HTERT RPE-1 (cell line): Measurements from ENCODE around the gene ACOXL.
"Not testable (repeated sequence)": the region's sequence is repeated elsewhere in the genome, so short reads cannot be mapped to it uniquely, and the experiment has no call there.

ENCODE experiments used
- in situ Hi-C: fragments of 300-500 bp; cut with MboI; formaldehyde crosslinking; loops from 4 replicates; pipeline ENCODE4 v1.14.3; 2020; ENCODE audit warnings: low sequenced_read_pairs

Gene ACOXL

DNA sequence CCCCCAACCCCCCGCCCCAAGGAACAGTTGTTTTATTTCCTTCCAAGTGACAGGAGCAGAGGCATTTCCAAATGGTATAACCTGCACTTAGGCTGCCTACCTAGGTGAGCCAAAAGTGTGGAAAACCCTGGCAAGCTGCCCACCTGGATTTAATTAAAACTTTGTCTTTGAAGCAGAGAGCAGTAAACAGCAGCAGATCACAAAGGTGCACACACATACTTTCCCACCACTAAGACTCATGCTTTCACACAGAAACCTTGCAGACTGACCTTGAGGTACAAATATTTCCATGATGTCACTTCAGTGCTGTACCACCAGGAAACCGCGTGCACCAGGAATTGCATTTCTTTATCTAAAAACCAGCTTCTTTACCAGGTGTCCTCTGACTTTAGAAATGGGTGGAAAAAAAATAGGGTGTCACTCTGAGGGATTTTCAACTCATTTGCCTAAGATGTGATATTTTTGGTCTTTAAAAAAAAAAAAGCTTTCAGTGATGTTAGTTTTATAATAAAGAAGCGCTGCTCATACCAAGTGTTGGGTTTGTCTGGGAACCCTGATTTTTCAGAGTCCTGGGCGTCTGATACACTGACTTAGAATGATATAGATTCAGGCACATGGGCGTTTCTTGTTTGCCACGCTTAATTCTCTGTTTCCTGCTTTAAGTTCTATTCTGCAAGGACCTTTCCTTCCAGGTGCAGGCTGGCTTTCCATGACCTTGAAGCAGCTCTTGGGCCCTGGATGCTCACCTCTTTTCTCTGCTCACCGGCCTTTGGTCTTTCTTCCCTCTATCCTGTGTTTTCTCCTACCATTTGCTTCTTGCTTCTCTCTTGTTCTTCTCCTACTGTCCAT is 317.6 kb downstream of the ACOXL start:
- in situ Hi-C loops: no loop called here

DNA sequence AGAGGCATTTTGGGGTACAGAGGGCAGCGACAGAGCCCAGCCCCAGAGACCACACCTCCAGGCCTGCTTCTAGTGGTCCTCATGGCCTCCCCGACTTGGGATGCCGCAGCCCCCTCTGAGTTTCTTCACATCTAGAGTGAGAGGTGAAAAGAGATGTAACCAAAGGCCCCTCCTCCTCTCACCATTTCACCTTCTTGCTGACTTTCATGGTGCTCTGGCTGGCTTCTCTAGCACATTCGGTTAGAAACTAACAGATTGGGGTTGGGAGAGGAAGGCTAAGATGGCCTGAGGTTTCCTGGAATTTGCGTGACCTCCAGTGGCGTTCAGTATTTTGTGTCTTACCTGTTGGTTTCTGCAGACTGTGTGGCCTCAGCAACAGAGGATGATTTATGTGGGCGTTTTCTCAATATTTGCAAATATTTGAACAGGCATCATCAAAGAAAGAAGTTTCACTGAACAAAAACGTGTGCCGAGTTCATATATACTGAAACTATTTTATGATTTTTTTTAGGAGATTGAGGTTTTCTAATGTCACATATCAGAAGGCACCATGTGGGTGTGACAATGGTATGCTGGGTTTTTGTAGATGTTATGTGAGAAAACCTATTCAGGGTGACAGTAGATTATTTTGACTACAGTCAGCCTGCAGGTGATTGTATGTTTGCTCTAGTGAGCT is 318.5 kb downstream of the ACOXL start:
- in situ Hi-C loops: no loop called here

DNA sequence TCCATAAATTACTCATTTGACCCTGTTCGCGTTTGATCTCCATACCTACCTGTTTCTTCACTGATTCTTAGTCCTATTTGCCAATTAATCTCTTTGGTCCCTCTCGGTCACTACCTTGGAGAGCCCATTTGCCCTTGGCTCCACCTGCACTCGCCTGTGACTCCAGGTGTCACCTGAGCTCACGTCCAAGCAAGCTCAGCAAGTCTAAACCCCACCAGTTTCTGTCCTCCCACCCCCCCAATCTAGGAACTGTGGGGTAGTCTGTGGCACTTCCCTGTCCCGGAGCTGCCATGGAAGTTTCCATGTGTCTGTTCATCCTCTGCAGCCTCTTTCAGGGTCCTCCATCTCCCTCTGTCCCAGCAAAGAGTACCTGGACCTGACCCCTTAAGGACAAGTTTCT is 320.2 kb downstream of the ACOXL start:
- in situ Hi-C loops: no loop called here

DNA sequence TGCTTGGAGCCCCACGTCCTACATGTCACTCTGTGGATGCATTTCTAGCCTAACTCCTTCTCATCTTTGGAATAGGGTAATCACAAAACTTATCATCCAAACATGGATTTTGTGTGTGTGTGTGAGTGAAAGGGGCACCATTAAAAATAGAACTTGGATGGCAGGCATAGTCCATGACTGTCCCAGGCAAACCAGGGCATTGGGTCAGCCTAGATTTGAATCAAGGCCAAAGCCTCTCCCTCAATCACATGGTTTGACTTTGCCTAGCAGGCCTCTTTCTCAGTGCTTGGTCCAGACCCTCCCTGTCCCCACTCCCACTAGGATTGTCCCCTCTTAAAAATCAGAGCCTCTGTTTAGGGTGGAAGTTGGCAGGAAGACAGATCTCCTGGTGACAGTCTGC is 320.9 kb downstream of the ACOXL start:
- in situ Hi-C loops: no loop called here

DNA sequence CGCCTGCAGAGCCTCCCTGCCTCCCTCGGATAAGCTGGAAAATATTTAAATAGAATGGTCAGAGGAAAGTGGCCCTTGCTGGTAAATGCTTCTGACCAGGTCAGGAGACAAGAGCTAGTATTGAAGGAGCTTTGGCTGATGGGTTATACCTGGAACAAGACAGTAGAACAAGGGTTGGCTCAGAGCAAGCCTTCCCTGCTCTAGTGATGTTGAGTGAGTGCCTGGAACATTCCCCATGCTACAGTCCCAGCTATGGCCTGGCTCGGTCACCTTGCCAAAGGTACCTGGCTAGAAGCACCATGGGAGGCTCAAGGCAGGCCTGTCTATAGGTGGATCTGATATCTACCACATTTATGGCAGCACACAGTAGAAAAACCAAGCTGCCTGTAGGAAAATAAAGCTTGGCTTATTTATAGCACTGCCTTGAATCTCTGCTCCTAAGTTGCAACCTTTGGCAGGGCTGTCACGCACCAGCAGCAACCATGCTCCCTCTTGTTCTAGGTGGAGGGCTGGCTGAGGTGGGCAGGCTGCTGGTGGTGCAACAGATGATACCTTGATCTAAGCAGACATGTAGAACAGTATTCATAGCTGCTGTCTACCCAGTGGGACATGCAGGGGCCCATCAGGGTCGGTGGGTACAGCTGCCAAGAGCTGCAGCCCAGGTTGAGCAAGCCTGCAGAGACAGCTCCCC is 321.6 kb downstream of the ACOXL start:
- in situ Hi-C loops: no loop called here

DNA sequence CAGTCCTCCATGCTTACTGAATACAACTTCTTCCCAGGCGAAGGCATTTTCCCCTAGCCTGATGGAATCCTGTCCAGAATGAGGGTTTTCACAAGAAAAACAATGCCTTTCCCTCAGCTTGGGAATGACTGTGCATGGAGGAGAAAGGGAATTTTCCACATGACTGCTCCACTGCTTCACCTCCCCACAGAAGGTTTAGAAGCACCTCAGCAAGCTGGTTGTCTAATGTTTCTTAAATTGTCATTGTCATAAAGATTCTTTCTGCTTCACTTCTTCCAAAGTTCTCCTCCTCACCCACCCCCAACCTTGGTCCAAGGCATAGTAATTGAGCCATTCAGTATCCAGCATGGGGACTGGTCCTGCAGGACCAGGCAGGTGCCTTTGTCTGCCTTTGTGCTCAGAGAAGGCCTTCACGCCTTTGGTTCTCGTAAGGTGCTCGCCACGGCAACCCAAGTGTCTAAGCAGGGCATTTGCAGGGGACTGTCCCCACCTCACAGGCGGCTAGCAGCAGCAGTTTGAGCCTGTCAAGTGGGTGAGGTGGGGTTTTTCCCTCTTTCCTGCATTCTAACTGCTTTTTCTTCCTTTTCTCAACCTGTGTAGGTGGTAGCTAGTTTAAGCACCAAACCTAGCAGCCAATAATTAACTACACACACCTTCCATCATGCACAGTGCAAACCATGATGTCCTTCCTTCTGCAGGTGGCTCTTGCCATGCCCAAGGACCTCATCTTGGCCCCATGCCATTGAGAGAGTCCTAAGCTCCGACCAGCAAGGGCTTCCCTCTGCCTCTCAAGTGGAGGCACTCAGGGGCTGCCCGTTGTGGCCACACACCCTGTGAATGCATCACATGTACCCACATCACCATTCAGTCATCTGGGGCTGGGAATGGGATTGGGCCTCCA is 322.7 kb downstream of the ACOXL start:
- in situ Hi-C loops: no loop called here

DNA sequence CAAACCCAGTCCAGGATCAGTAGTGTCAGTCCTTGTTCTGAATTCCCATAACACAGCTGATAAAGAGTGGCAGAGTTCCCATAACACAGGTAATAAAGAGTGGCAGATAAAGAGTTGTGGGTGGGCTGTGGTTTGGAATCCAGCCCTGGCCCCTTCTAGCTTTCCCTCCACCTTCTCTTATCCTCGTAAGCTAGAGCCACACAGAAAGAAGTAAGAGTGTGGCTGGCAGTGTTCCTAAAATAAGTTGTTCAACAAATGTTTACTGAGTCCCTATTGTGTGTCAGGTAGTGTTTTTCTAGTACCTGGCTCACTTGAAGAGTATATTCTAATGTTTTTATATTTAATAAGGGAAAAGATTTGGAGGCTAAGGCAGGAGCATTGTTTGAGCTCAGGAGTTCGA is 323.4 kb downstream of the ACOXL start:
- in situ Hi-C loops: no loop called here

DNA sequence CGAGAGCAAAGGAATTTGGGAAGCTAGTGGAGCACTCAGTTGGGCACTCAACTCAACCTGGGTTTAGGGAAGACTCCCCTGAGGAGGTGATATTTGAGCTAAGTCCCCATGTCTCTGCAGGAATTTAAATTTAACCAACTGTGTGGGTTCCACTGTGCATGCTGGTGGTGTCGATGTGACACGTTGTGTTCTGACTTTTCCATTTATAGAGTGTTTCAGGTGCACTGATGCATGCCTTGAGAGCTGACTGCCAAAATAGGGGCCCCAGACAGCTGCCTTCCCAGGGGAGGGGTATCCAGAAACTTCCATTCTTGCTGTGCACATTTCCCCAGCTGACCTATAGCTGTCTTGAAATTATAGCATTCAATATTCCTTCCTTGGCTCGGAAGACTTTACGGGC is 324.7 kb downstream of the ACOXL start:
- in situ Hi-C loops: no loop called here

DNA sequence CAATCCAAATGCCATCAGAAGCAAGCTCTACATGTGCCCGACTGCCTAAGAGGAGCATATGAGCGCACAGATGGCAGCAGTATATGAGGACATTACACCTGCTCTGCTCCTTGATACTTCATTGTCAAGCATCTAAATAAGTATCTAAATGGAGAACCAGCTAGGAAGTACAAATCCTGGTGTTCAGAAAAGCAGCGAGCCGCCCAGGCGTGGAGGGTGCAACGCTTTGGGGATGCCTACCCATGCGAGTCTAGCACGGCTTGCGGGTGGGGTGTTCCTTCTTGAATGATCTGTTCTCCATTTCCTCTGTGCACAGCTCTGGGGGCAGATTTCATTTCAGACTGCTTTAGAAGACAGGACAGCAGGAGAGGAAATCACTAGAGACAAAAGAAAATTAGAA is 325.3 kb downstream of the ACOXL start:
- in situ Hi-C loops: no loop called here

DNA sequence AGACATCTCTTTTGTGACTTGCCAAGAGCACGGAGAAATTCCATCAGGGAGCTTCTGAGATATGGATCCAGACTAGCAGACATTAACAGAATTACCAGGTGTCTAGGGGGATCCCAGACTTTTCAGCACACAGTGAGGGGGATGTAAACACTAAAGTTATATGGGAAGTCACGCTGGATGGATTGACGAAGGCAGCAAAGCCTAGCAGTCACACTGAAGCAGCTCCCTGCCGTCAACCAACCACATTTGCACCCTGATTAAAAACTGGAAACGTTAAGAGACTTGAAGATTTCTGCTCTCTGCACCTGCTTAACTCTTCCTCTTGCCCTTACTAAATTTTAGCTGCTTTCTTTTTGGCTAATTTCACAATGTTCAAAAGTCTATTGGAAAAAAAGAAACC is 325.9 kb downstream of the ACOXL start:
- in situ Hi-C loops: no loop called here

DNA sequence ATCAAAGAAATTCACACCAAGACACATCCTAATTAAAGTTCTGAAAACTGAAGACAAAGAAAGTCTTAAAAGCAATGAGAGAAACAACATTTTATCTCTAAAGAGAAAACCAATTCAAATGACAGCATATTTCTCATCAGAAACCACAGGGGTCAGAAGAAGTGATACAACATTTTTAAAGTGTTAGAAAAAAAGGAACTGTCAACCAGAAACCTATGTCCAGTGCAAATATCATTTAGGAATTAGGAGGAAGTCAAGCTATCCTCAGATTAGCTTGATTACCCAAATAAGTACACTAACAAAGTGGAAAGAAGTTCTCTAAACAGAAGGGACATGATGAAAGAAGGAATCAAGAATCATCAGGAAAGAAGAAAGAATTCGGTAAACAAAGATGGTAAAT is 328.8 kb downstream of the ACOXL start:
- in situ Hi-C loops: no loop called here

DNA sequence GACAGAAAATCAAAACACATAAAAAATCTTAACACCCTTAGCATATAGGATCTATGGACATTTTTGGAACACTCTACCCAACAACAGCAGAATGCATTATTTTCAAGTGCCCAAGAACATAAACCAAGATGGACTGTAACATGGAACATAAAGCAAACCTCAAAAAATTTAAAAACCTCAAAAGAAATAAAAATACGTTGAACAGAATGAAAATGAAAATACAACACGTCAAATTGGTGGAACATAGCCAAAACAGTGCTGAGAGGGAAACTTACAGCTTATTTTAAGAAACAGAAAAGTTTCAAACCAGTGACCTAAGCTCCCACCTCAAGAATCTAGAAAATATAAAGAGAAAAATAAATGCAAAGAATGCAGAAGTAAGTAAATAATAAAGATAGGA is 330.0 kb downstream of the ACOXL start:
- in situ Hi-C loops: no loop called here

DNA sequence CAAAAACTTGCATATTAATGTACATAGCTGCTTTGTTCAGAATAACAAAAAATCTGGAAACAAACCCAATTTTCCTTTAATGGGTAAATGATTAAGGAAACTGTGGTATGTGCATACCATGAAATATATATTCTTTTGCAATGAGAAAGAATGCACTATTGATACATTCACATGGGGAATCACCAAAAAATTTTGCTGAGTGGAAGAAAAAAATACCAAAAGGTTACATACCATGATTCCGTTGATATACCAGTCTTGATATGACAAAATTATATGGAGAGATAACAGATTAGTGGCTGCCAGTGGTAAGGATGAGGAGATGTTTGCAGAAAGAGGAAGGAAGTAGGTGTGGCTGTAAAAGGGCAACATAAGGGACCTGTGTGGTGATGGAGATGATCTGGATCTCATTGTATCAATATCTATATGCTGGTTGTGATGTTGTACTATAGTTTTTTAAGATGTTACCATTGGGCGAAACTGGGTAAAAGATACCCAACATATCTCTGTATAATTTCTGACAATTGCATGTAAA is 333.8 kb downstream of the ACOXL start:
- in situ Hi-C loops: no loop called here

DNA sequence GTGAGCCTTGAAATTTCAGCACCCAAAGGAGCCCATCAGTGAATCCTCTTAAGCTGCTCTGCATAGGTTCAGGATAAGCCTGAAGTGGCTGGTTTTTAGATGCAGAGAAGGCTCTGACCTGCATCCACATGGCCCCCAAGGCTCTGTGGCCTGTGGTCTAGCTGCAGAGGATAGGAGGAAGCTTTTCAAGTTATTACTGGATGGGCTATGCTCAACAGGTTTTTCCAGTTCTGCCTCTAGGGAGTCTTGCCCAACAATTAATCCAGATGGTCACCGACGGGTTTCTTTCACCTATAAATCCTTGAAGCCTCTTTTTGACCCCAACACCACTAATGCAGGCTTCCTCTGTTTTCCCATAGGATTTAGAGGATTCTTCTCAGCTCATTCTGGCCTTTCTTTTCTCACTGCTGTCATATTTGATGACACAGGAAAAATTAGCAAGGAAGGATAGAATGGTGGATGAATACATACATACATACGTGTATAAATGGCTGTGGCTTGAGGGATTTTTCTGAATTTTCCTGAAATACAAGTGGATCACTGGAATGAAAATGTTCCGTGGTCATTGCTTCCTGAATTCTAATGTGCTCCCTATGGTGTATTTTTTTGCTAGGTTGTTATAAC is 336.2 kb downstream of the ACOXL start:
- in situ Hi-C loops: no loop called here

DNA sequence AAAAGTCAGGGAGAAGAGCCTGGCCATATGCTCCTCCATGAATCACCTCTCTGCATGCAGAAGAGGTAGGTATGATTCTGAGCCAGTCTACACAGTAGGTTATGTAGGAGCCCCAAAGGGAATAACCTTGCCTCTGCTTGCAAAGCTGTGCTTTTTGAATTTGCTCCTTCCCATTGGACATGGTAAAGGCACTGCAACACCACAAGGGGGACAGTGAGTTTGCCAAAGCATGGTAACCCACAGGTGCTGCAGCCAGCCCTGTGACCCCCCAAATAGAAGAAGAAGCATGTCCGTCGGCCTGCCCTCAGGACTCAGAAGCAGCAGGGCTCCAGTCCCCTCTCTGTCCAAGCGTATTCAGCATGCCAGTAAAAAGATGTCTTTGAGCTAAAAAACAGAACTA is 337.3 kb downstream of the ACOXL start:
- in situ Hi-C loops: no loop called here

DNA sequence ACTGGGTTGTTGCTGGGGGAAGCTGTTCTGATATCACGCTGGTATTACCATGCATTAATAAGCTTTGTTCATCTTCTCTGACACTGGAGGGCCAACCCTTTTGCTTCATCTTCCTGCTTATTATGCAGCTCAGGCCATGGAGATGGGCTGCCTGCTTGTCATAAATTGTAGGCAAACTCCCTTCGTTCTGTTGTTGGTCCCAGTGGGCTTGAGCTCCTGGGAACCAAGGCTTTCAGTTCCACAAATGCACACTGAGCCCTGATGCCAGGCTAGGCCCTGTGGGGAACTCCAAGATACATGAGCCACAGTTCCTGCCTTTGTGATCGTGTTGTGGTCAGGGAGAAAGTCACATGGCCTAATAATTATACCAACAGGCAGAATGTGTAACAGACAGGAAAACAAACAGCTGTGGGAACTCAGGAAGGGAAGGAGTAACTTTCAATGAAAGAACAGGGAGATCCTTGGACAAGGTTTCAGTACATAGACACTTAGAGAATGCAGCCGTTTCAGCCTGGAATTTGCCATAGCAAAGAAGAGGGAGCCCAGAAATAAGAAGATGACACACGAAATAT is 339.3 kb downstream of the ACOXL start:
- in situ Hi-C loops: no loop called here

DNA sequence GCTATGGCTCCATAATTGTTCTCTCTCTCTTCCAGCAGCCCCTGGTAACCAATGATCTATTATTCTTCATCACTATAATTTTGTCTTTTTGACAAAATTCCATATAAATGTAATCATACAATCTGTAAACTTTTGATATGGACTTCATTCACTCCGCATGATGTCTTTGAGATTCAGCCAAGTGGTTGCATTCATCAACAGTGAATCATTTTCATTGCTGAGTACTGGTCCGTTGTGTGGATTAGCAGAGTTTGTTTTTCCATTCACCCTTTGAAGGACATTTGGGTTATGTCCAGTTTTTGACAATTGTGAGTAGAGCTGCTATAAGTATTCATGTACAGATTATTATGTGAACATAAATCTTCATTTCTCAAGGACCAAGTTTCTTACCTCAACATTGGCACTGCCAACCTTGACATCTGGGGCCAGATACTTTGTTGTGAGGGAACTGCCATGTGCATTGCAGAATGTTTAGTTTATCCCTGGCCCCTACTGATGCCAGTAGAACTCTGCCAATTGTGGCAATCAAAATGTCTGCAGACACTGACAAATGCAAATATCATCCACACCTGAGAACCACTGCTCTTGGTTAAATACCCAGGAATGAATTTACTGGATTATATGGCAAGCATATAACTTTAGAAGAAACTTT is 340.0 kb downstream of the ACOXL start:
- in situ Hi-C loops: no loop called here

DNA sequence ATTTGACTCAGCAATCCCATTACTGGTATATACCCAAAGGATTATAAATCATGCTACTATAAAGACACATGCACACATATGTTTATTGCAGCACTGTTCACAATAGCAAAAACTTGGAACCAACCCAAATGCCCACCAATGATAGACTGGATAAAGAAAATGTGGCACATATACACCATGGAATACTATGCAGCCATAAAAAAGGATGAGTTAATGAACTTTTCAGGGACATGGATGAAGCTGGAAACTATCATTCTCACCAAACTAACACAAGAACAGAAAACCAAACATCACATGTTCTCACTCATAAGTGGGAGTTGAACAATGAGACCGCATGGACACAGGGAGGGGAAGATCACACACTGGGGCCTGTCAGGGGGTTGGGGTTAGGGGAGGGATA is 350.3 kb downstream of the ACOXL start:
- in situ Hi-C loops: not testable (repeated sequence)

DNA sequence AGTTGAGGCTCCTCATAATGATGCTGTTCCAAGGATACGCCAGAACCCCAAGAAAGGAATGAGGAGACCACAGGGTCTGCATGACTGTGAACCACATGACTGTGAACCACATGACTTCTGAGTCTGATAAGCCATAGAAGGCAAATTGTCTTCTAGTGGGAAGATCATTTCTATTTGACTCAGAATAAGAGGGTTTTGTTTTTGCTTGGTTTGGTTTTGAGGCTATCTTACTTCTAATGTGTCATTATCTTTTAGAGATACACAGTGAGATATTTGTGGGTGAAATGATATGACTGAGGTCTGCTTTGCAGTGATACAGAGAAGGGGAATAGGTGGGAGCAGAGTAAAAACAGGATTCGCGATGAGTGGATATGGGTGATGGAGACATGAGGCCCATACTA is 359.4 kb downstream of the ACOXL start:
- in situ Hi-C loops: no loop called here
